IMR-90 (cell line): ENCODE measurements around the gene IREB2. TPM values are rescaled to one million over a fixed set of nuclear protein-coding genes. Genes with fewer than 3 reads are reported as not detected.

ENCODE experiments used
- ATAC-seq: fragments of 200-7000 bp; cut with Tn5 transposase; 2 replicates; pipeline ENCODE4 v1.9.1; 2020; ENCODE audit warnings: low read depth, mild to moderate bottlenecking, moderate library complexity
- BruUV-seq: library from RNA; stranded (reverse); fragments of 400-500 nt; replicated peaks from 2 replicates; lab custom pipeline; 2021; lab: Mats Ljungman, UMichigan
- CTCF ChIA-PET: fragments of 300-600 bp; formaldehyde crosslinking; extraction: SDS; loops from one replicate; lab custom pipeline; 2021; ENCODE audit warnings: antibody characterized with exemption; lab: Yijun Ruan, JAX
- POLR2A ChIA-PET: fragments of 300-600 bp; sonication (Branson Sonifier 250); formaldehyde crosslinking; loops from one replicate; lab custom pipeline; 2022; ENCODE audit warnings: antibody characterized with exemption; ENCODE audit not compliant: unreplicated experiment; lab: Charles Lee
- DNase-seq: peaks from one replicate; pipeline ENCODE4 v3.0.0; 2013
- H2AFZ ChIP-seq: replicated peaks from 2 replicates; pipeline ENCODE3; 2013; ENCODE audit warnings: low read length, mild to moderate bottlenecking; ENCODE audit not compliant: poor library complexity
- H2AK5ac ChIP-seq: 2 replicates; pipeline ENCODE4 v1.6.1; 2013; ENCODE audit warnings: low read depth, low read length, inconsistent platforms
- H2AK9ac ChIP-seq: replicated peaks from 2 replicates; pipeline ENCODE3; 2013; ENCODE audit warnings: mild to moderate bottlenecking, low read depth, low read length, moderate library complexity; ENCODE audit not compliant: poor library complexity
- H2BK120ac ChIP-seq: 2 replicates; pipeline ENCODE4 v1.6.1; 2013; ENCODE audit warnings: low read depth, low read length, inconsistent platforms
- H2BK15ac ChIP-seq: 3 replicates; pipeline ENCODE4 v1.6.1; 2013; ENCODE audit warnings: low read depth, low read length, inconsistent platforms
- H2BK20ac ChIP-seq: 2 replicates; pipeline ENCODE4 v1.6.1; 2013; ENCODE audit warnings: low read depth, mild to moderate bottlenecking, inconsistent platforms, low read length, moderate library complexity
- H2BK5ac ChIP-seq: 2 replicates; pipeline ENCODE4 v1.6.1; 2013; ENCODE audit warnings: mild to moderate bottlenecking, low read depth, low read length, inconsistent platforms; ENCODE audit not compliant: poor library complexity, severe bottlenecking
- H3K14ac ChIP-seq: replicated peaks from 2 replicates; pipeline ENCODE4 v1.6.1; 2013; ENCODE audit warnings: low read depth, low read length, inconsistent platforms
- H3K18ac ChIP-seq: 2 replicates; pipeline ENCODE4 v1.6.1; 2013; ENCODE audit warnings: low read depth, low read length, control low read depth
- H3K23ac ChIP-seq: 2 replicates; pipeline ENCODE4 v1.6.1; 2013; ENCODE audit warnings: low read depth, low read length, inconsistent platforms
- H3K27ac ChIP-seq: 2 replicates; pipeline ENCODE4 v1.5.1; 2013; ENCODE audit warnings: mild to moderate bottlenecking, control low read depth, low read length; ENCODE audit not compliant: insufficient read depth
- H3K27me3 ChIP-seq: 2 replicates; pipeline ENCODE4 v1.6.1; 2013; ENCODE audit warnings: low read length; ENCODE audit not compliant: control insufficient read depth, insufficient read depth
- H3K36me3 ChIP-seq: 2 replicates; pipeline ENCODE4 v1.6.1; 2013; ENCODE audit warnings: low read length, mixed read lengths; ENCODE audit not compliant: control insufficient read depth, insufficient read depth
- H3K4ac ChIP-seq: 2 replicates; pipeline ENCODE4 v1.6.1; 2013; ENCODE audit warnings: low read depth, low read length, inconsistent platforms
- H3K4me1 ChIP-seq: 2 replicates; pipeline ENCODE4 v1.6.1; 2013; ENCODE audit warnings: low read length, mixed read lengths; ENCODE audit not compliant: control insufficient read depth, insufficient read depth
- H3K4me2 ChIP-seq: 2 replicates; pipeline ENCODE4 v1.6.1; 2013; ENCODE audit warnings: low read depth, mild to moderate bottlenecking, control low read depth, low read length, moderate library complexity
- H3K4me3 ChIP-seq: 2 replicates; pipeline ENCODE4 v1.5.1; 2013; ENCODE audit warnings: low read depth, mild to moderate bottlenecking, control low read depth, low read length, moderate library complexity; ENCODE audit not compliant: insufficient read depth
- H3K56ac ChIP-seq: 2 replicates; pipeline ENCODE4 v1.6.1; 2013; ENCODE audit warnings: low read length, inconsistent platforms; ENCODE audit not compliant: insufficient read depth; ENCODE audit errors: extremely low read depth
- H3K79me1 ChIP-seq, 2 experiments: 2 replicates each; pipeline ENCODE4 v1.6.1; 2013; ENCODE audit warnings: low read length in 2 of 2, inconsistent platforms in 1 of 2, low read depth in 1 of 2
- H3K9ac ChIP-seq: 2 replicates; pipeline ENCODE4 v1.6.1; 2013; ENCODE audit warnings: low read depth, low read length, control low read depth
- H3K9me1 ChIP-seq: 2 replicates; pipeline ENCODE4 v1.6.1; 2013; ENCODE audit warnings: low read length, inconsistent platforms; ENCODE audit not compliant: insufficient read depth
- H3K9me3 ChIP-seq: 2 replicates; pipeline ENCODE4 v1.6.1; 2013; ENCODE audit warnings: low read length; ENCODE audit not compliant: control insufficient read depth, insufficient read depth
- H4K20me1 ChIP-seq: 2 replicates; pipeline ENCODE4 v1.6.1; 2013; ENCODE audit warnings: low read length, inconsistent platforms; ENCODE audit not compliant: insufficient read depth
- H4K5ac ChIP-seq: 2 replicates; pipeline ENCODE4 v1.6.1; 2013; ENCODE audit warnings: mild to moderate bottlenecking, low read depth, low read length, control low read depth
- H4K8ac ChIP-seq, 2 experiments: 2 replicates each; pipeline ENCODE4 v1.6.1; 2013; ENCODE audit warnings: low read depth in 2 of 2, low read length in 2 of 2, control low read depth in 1 of 2, inconsistent platforms in 1 of 2
- H4K91ac ChIP-seq: 2 replicates; pipeline ENCODE4 v1.6.1; 2013; ENCODE audit warnings: low read depth, low read length, inconsistent platforms; ENCODE audit not compliant: insufficient read depth
- CTCF ChIP-seq: conservative IDR thresholded peaks from 2 replicates; pipeline ENCODE4 v1.5.1; 2012; ENCODE audit warnings: mild to moderate bottlenecking, low read depth, low read length, improper control_type of control experiment
- NFE2L2 ChIP-seq: fragments of 150-350 bp; IDR thresholded peaks from 2 replicates; pipeline ENCODE4 v1.6.1; 2016; ENCODE audit warnings: low read depth, mild to moderate bottlenecking, low read length
- POLR2A ChIP-seq: IDR thresholded peaks from 2 replicates; pipeline ENCODE4 v1.6.1; 2012; ENCODE audit warnings: mild to moderate bottlenecking, low read depth, low read length
- RFX5 ChIP-seq: IDR thresholded peaks from 2 replicates; pipeline ENCODE4 v1.8.0; 2012; ENCODE audit warnings: low read depth, mild to moderate bottlenecking, low read length, moderate library complexity
- WGBS, 2 experiments: methylation state at CpG; one replicate each; pipeline versions ENCODE4 v1.1.5 to v1.1.7; 2013; ENCODE audit warnings: missing lambda C conversion rate in 2 of 2; ENCODE audit not compliant: insufficient read length in 1 of 2; ENCODE audit errors: extremely low coverage in 2 of 2; 5-methylcytosine and 5-hydroxymethylcytosine counted together
- dilution Hi-C: fragments of 300-500 bp; cut with HindIII; formaldehyde crosslinking; loops from one replicate; pipeline ENCODE4 v1.14.3; 2018; ENCODE audit warnings: low sequenced_read_pairs; ENCODE audit not compliant: unreplicated experiment
- in situ Hi-C: fragments of 300-500 bp; cut with MboI; formaldehyde crosslinking; loops from 3 replicates; pipeline ENCODE4 v1.14.3; 2019; ENCODE audit warnings: low sequenced_read_pairs, inconsistent platforms, mixed read lengths
- intact Hi-C: fragments of 100-400 bp; cut with micrococcal nuclease; formaldehyde crosslinking; loops from 2 replicates; pipeline ENCODE4 v1.10.0; 2022
- polyA plus RNA-seq, 3 experiments: library from polyadenylated mRNA; depleted of rRNA; stranded (reverse); fragments of >200 nt; gene quantifications; 2 replicates each; pipeline ENCODE4 v1.2.3, GENCODE V29; 2012; ENCODE audit warnings: low replicate concordance in 1 of 3
- total RNA-seq: library from RNA; depleted of rRNA; stranded (reverse); fragments of >200 nt; gene quantifications from 2 replicates; pipeline ENCODE4 v1.2.3, GENCODE V29; 2012

IREB2 gene
- total and polyA plus RNA-seq, 2 of the 4 experiments (the other 2 are of a cell fraction): 12.2 to 13.5 TPM

- Histone ChIP-seq H2BK5ac (no peak overlapping the region), H4K20me1 (no peaks in the 10 kb centered on the region), H3K9ac (no peak overlapping the region; the same call in 1 of the 2 replicates), H2BK15ac (no peak overlapping the region), H3K56ac (no peak overlapping the region), H3K23ac (peak overlapping the region; percentile 72; the same call in 1 of the 2 replicates), H3K4me1 (no peaks in the 10 kb centered on the region), H3K18ac (no peak overlapping the region), H4K5ac (no peak overlapping the region), H3K4ac (no peak overlapping the region), H2AK9ac (no peak overlapping the region), H3K27ac (no peak overlapping the region), H3K79me1 (no peaks in the 10 kb centered on the region), H3K14ac (no peak overlapping the region), H3K9me3 (no peaks in the 10 kb centered on the region), H4K8ac (peak overlapping the region; percentile 1 to 10; a peak in 1 of 4 replicates), H2AFZ (peak overlapping the region; percentile 99), H3K9me1 (no peaks in the 10 kb centered on the region), H3K4me2 (peak overlapping the region; percentile 81), H4K91ac (no peak overlapping the region), H2BK20ac (no peak overlapping the region), H3K4me3 (peak overlapping the region; percentile 67; the same call in 1 of the 2 replicates), H2AK5ac (no peak overlapping the region), H3K27me3 (no peaks in the 10 kb centered on the region), H3K36me3 (no peaks in the 10 kb centered on the region), H2BK120ac (no peak overlapping the region)
- dilution Hi-C loops: no loop called here
- ChIA-PET POLR2A (no interaction called here), CTCF (no interaction called here)
- WGBS, 2 experiments: 80% methylated on average over 1 of the region's 6 CpGs; no CpG with 5 or more reads in 1 of the 2 experiments
- DNase-seq (no peak), ATAC-seq (no peak)
- no TSS peak for BruUV-seq
- TF ChIP-seq NFE2L2: no peak
- no peak for TF ChIP-seq RFX5
- no peak for TF ChIP-seq CTCF
- no peak for TF ChIP-seq POLR2A
- in situ Hi-C loops: no loop called here
- intact Hi-C loops: loop anchor here (10.0 kb wide), 1 partner anchor 197 kb away; no protein-coding TSS in a partner anchor
These were observed 70.3 kb downstream of the IREB2 start for GRCh38 chr15:78508272-78508671.
